Upper lobe of left lung (tissue), 6 donors: ENCODE measurements around the gene BAZ1B. TPM values are rescaled to one million over a fixed set of nuclear protein-coding genes. Genes with fewer than 3 reads are reported as not detected.

ENCODE experiments used
- ATAC-seq, 2 donors: fragments of 200-7000 bp; cut with Tn5 transposase; one replicate each; pipeline ENCODE4 v1.9.1; 2022; ENCODE audit warnings: mild to moderate bottlenecking in 2 of 2, moderate library complexity in 2 of 2; ENCODE audit not compliant: low FRiP score in 2 of 2
- DNase-seq, 2 donors: peaks; one replicate each; pipeline ENCODE4 v3.0.0-alpha.2; 2019 to 2020
- H3K27ac ChIP-seq, 4 donors: fragments of 200-600 bp; sonication (generic); one replicate each; pipeline ENCODE4 v1.5.1; 2016 to 2019
- H3K27me3 ChIP-seq, 4 donors: fragments of 200-600 bp; sonication (generic); one replicate each; pipeline ENCODE4 v1.5.1; 2017 to 2019
- H3K36me3 ChIP-seq, 4 donors: fragments of 200-600 bp; sonication (generic); one replicate each; pipeline ENCODE4 v1.5.1; 2016 to 2019
- H3K4me1 ChIP-seq, 4 donors: fragments of 200-600 bp; sonication (generic); one replicate each; pipeline ENCODE4 v1.5.1; 2018 to 2019
- H3K4me3 ChIP-seq, 4 donors: fragments of 200-600 bp; sonication (generic); one replicate each; pipeline ENCODE4 v1.5.1; 2017 to 2019; ENCODE audit warnings: mild to moderate bottlenecking in 2 of 4, moderate library complexity in 1 of 4
- H3K9me3 ChIP-seq, 4 donors: fragments of 200-600 bp; sonication (generic); one replicate each; pipeline ENCODE4 v1.5.1; 2018 to 2019
- CTCF ChIP-seq, 6 experiments: fragments of 450-650 bp in 4 of 6; fragments of 200-600 bp in 2 of 6; sonication (generic) in 2 of 6; IDR thresholded peaks; one replicate each; pipeline ENCODE4 v1.5.1; 2016 to 2019; ENCODE audit warnings: antibody characterized with exemption in 6 of 6
- EP300 ChIP-seq, 4 donors: sonication (generic); formaldehyde crosslinking; IDR thresholded peaks; one replicate each; pipeline ENCODE4 v1.5.1; 2017; ENCODE audit warnings: antibody characterized with exemption in 4 of 4, control low read depth in 2 of 4
- POLR2A ChIP-seq, 4 donors: fragments of 450-650 bp; IDR thresholded peaks; one replicate each; pipeline ENCODE4 v1.5.1; 2016 to 2017; ENCODE audit warnings: antibody characterized with exemption in 4 of 4, mild to moderate bottlenecking in 2 of 4
- POLR2AphosphoS5 ChIP-seq, 2 donors: sonication (generic); formaldehyde crosslinking; IDR thresholded peaks; one replicate each; pipeline ENCODE4 v1.5.1; 2017; ENCODE audit warnings: antibody characterized with exemption in 2 of 2
- WGBS, 2 donors: methylation state at CpG; one replicate each; pipeline ENCODE4 v1.1.5; 2017 to 2018; 5-methylcytosine and 5-hydroxymethylcytosine counted together
- total RNA-seq, 6 donors: library from RNA; depleted of rRNA in 4 of 6; stranded (reverse); fragments of >200 nt in 4 of 6; gene quantifications; one replicate each; pipeline versions ENCODE4 v1.1.0 to v1.2.1, GENCODE V29; 2016 to 2021
- donor health status: DM: no; HTN: no; CAD: no; lungs with moderate emphysema.
- donor health status: DM: no; HTN: yes; CAD: no; lungs with severe emphysema.

The BAZ1B gene
- total RNA-seq, 6 donors from 2014 or later, result 45.8 to 71.4 (median 56.0) TPM

DNA sequence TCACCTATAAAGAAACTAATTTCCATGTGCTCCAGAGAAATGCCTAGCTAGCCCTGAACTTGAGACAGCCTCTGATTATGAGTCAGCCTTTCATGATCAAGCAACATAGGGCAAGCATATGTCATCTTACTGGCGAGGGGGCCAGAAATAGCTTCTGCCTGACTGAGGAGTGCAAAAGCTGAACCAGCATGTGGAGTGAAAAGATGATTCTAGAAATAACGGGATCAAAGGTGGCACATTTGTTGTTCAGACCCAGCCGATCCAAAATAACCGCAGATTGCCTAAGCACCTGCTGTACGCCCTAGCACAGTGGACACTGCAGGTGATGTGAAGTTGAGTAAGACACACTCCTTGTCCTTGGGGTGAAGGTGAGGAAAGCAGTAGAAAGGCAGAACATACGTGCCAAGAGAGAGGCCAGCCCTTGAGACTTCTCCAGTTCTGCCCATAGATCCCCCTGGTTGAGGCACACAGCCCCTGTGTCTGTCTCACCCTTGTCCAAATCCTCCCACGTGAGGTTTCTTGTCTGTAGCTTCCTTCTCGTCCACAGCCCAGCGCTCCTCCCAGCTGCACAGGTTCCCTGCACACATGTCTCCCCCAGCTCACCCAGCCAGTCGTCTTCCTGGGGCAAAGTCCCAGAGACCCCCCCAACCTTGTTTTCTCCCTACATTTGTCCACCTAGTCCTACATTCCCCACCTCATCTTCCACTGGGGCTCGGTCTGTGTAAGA is 38.2 kb upstream of the BAZ1B start:
- ATAC-seq (no peak), DNase-seq (no peak)
- TF ChIP-seq POLR2A (IDR thresholded peaks at IDR 0.05), result no peak
- TF ChIP-seq EP300 (IDR thresholded peaks at IDR 0.05), result no peak
- no peak for TF ChIP-seq CTCF (IDR thresholded peaks at IDR 0.05)
- TF ChIP-seq POLR2AphosphoS5 (IDR thresholded peaks at IDR 0.05), result no peak
- H3K27me3 ChIP-seq, result no peaks in the 10 kb centered on the region
- no peak overlapping the region for H3K4me3 ChIP-seq
- H3K9me3 ChIP-seq, result no peaks in the 10 kb centered on the region
- 68 to 69% methylated on average over 11 of the region's 11 CpGs for WGBS, 2 donors
- H3K36me3 ChIP-seq, result no peaks in the 10 kb centered on the region
- H3K4me1 ChIP-seq, result peaks cover 10 to 21% (median 16%) of the 10 kb centered on the region in 4 donors
- H3K27ac ChIP-seq, result no peak overlapping the region

DNA sequence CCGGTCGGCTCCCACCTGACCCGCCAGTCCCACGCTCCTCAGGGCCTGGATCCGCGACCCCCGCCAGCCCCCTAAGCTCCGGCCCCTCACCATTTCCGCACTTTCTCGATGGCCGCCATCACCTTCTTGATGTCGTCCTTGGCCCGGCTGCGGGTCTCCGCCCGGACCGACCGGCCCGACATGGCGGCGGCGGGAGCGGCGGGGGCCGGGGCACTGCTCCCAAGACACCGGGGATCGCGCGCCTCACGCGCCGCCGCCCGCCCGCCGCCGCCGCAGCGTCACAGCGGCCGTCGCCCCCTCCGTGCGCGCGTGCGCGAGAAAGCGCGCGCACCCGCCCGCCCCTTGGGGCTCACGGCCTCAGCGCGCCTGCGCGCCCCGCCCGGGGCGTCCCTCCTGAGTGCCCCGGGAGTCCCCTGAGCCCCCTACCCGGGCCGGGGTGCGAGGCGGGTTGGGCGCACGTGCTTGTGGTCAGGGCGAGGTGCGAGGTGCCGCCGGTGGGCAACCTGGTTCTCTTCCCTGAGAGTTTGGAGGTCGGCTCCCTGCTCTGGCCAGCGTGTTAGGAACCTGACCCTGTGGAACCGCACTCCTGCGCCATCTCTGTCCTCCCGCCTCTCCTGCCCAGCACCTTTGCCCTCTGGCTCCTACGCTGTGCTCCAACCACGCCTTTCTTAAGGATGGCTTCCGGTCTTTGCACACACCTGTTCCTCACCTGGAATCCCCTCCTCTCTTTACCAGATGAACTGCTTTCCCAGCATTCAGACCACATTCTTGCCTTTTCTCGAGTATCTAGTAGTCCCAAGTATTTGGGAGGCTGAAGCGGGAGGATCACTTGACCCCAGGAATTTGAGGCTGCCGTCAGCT is 35.5 kb upstream of the BAZ1B start, which contains the start of gene BCL7B:
TSS of gene BCL7B (minus strand) at position 294 of the 861 bp plus-strand sequence. CDS start at position 182, 112 bp downstream.
- WGBS, 2 donors, result 11 to 16% methylated on average over 22 to 26 of the region's 83 CpGs
- Histone ChIP-seq H3K36me3 (peaks cover 4 to 11% (median 7%) of the 10 kb centered on the region in 4 donors), H3K4me3 (peak within 1 kb of the TSS; percentile 27 to 86 (median 70)), H3K27ac (peak within 1 kb of the TSS; percentile 95 to 100 (median 100)), H3K27me3 (no peaks in the 10 kb centered on the region), H3K9me3 (no peaks in the 10 kb centered on the region), H3K4me1 (peaks cover 12 to 37% (median 21%) of the 10 kb centered on the region in 4 donors)
- ATAC-seq (peak; percentile 82 to 84), DNase-seq (peak; percentile 70 to 97)
- TF ChIP-seq POLR2AphosphoS5 (IDR thresholded peaks at IDR 0.05) (peak; percentile 25 to 67), CTCF (IDR thresholded peaks at IDR 0.05) (peak in 2 of 6 experiments; percentile 17 to 23), EP300 (IDR thresholded peaks at IDR 0.05) (no peak), POLR2A (IDR thresholded peaks at IDR 0.05) (peak in 3 of 4 donors; percentile 43 to 82 (median 80))

- ATAC-seq (peak; percentile 97 to 99), DNase-seq (peak; percentile 98 to 99)
- Histone ChIP-seq H3K4me3 (peak overlapping the region; percentile 27 to 86 (median 70)), H3K36me3 (peaks cover 6 to 17% (median 11%) of the 10 kb centered on the region in 4 donors), H3K27ac (peak overlapping the region; percentile 95 to 100 (median 100)), H3K27me3 (no peaks in the 10 kb centered on the region), H3K9me3 (no peaks in the 10 kb centered on the region), H3K4me1 (peaks cover 12 to 42% (median 21%) of the 10 kb centered on the region in 4 donors)
- 0 to 4% methylated on average over 5 to 24 of the region's 36 CpGs for WGBS, 2 donors
- TF ChIP-seq POLR2AphosphoS5 (IDR thresholded peaks at IDR 0.05) (peak in 1 of 2 donors; percentile 70), EP300 (IDR thresholded peaks at IDR 0.05) (no peak)
These were observed 35.0 kb upstream of the BAZ1B start for GRCh38 chr7:73557108-73557396.

GRCh38 chr7:73556208-73557107 is 34.4 kb upstream of the BAZ1B start:
- Histone ChIP-seq H3K36me3 (peaks cover 9 to 23% (median 16%) of the 10 kb centered on the region in 4 donors), H3K4me1 (peaks cover 12 to 42% (median 21%) of the 10 kb centered on the region in 4 donors), H3K9me3 (no peaks in the 10 kb centered on the region), H3K4me3 (peak overlapping the region; percentile 21 to 86 (median 70)), H3K27me3 (no peaks in the 10 kb centered on the region), H3K27ac (peak overlapping the region; percentile 95 to 100 (median 100))
- ATAC-seq (no peak), DNase-seq (no peak)
- TF ChIP-seq POLR2A (IDR thresholded peaks at IDR 0.05) (no peak), EP300 (IDR thresholded peaks at IDR 0.05) (no peak), POLR2AphosphoS5 (IDR thresholded peaks at IDR 0.05) (no peak), CTCF (IDR thresholded peaks at IDR 0.05) (no peak)
- 19 to 24% methylated on average over 24 to 28 of the region's 28 CpGs for WGBS, 2 donors
